Coronary artery (tissue), 2 donors: ENCODE measurements around the gene ASIC4.
A peak's percentile ranks its signal among the peaks of the same experiment; 100 is the strongest.

Source experiments
- DNase-seq: peaks from one replicate; pipeline ENCODE4 v3.0.0-alpha.2; 2017; ENCODE audit warnings: low spot score
- H3K27ac ChIP-seq, 2 donors: fragments of 200-600 bp; sonication (generic); one replicate each; pipeline ENCODE4 v1.5.1; 2016 to 2019
- H3K4me3 ChIP-seq: fragments of 200-600 bp; sonication (generic); 2 replicates; pipeline ENCODE4 v1.5.1; 2016; ENCODE audit warnings: mild to moderate bottlenecking, moderate library complexity
- CTCF ChIP-seq: fragments of 200-600 bp; sonication (generic); IDR thresholded peaks from one replicate; pipeline ENCODE4 v1.5.1; 2019; ENCODE audit warnings: antibody characterized with exemption

The ASIC4 gene

GRCh38 chr2:219565130-219566080 lies 51.1 kb downstream of the ASIC4 start:
- DNase-seq = no peak
- no peak overlapping the region for H3K4me3 ChIP-seq
- H3K27ac ChIP-seq = no peak overlapping the region
- no peak for TF ChIP-seq CTCF

GRCh38 chr2:219566640-219567039 lies 52.4 kb downstream of the ASIC4 start:
- no peak for DNase-seq
- Histone ChIP-seq H3K27ac (no peak overlapping the region), H3K4me3 (no peak overlapping the region)
- TF ChIP-seq CTCF = no peak

GRCh38 chr2:219567131-219567530 lies 52.8 kb downstream of the ASIC4 start:
- DNase-seq = no peak
- H3K4me3 ChIP-seq = no peak overlapping the region
- no peak for TF ChIP-seq CTCF
- H3K27ac ChIP-seq = no peak overlapping the region

- H3K27ac ChIP-seq = no peak overlapping the region
- no peak for TF ChIP-seq CTCF
- DNase-seq = no peak
Observed at GRCh38 chr2:219567791-219568361, 53.6 kb downstream of the ASIC4 start.

GRCh38 chr2:219569041-219569440 lies 54.8 kb downstream of the ASIC4 start:
- Histone ChIP-seq H3K27ac (no peak overlapping the region), H3K4me3 (no peak overlapping the region)
- TF ChIP-seq CTCF = no peak
- no peak for DNase-seq

More at GRCh38 chr2:219567791-219568361, 53.6 kb downstream of the ASIC4 start:
- H3K4me3 ChIP-seq = no peak overlapping the region

GRCh38 chr2:219569635-219570034 lies 55.4 kb downstream of the ASIC4 start:
- Histone ChIP-seq H3K27ac (no peak overlapping the region), H3K4me3 (peak overlapping the region; percentile 91)
- TF ChIP-seq CTCF = no peak
- DNase-seq = no peak
